B cell (primary cell): Measurements from ENCODE around the gene MEIS3. TPM values are rescaled to one million over a fixed set of nuclear protein-coding genes. Genes with fewer than 3 reads are reported as not detected.

Source experiments
- ATAC-seq: fragments of 200-7000 bp; cut with Tn5 transposase; one replicate; pipeline ENCODE4 v1.10.0; 2021; ENCODE audit warnings: low read depth, mild to moderate bottlenecking, moderate number of reproducible peaks, moderate library complexity
- CTCF ChIA-PET: fragments of 350-600 bp; sonication (Branson Sonifier 250); formaldehyde crosslinking; loops from one replicate; lab custom pipeline; 2021; ENCODE audit warnings: antibody characterized with exemption, inconsistent platforms; lab: Charles Lee
- POLR2A ChIA-PET: fragments of 350-600 bp; sonication (Branson Sonifier 250); formaldehyde crosslinking; loops from one replicate; lab custom pipeline; 2021; ENCODE audit warnings: antibody characterized with exemption; lab: Charles Lee
- DNase-seq: peaks from one replicate; pipeline ENCODE4 v3.0.0; 2013
- H2AFZ ChIP-seq: 2 replicates; pipeline ENCODE4 v1.6.1; 2012; ENCODE audit warnings: mild to moderate bottlenecking, low read depth, low read length; ENCODE audit not compliant: insufficient read depth, poor library complexity, severe bottlenecking
- H3K27ac ChIP-seq, 2 donors: 1 replicate in 1 of 2; 2 replicates in 1 of 2; pipeline ENCODE4 v1.5.1; 2012 to 2013; ENCODE audit warnings: low read length in 2 of 2, mild to moderate bottlenecking in 2 of 2, moderate library complexity in 1 of 2
- H3K27me3 ChIP-seq, 4 experiments: fragments of 200-600 bp in 1 of 4; sonication (generic) in 1 of 4; replicated peaks in 1 of 4; 1 replicate in 2 of 4; 2 replicates in 2 of 4; pipeline versions ENCODE4 v1.6.1 to v1.7.0; 2013 to 2016; ENCODE audit warnings: low read length in 3 of 4, mild to moderate bottlenecking in 2 of 4, mixed read lengths in 1 of 4, moderate library complexity in 1 of 4; ENCODE audit not compliant: insufficient read depth in 4 of 4, control insufficient read depth in 3 of 4; ENCODE audit errors: control extremely low read depth in 1 of 4
- H3K36me3 ChIP-seq, 2 experiments: replicated peaks in 1 of 2; 1 replicate in 1 of 2; 2 replicates in 1 of 2; pipeline versions ENCODE4 v1.6.1 to v1.7.1; 2013; ENCODE audit warnings: low read length in 1 of 2; ENCODE audit not compliant: insufficient read depth in 2 of 2, control insufficient read depth in 1 of 2; ENCODE audit errors: control extremely low read depth in 1 of 2, extremely low read depth in 1 of 2
- H3K4me1 ChIP-seq, 2 donors: fragments of 200-600 bp in 1 of 2; sonication (generic) in 1 of 2; 1 replicate in 1 of 2; 2 replicates in 1 of 2; pipeline versions ENCODE4 v1.5.1 to v1.6.1; 2013 to 2017; ENCODE audit warnings: low read length in 2 of 2; ENCODE audit not compliant: control insufficient read depth in 2 of 2, insufficient read depth in 2 of 2
- H3K4me2 ChIP-seq: replicated peaks from 2 replicates; pipeline ENCODE3; 2012; ENCODE audit warnings: mild to moderate bottlenecking, low read depth, low read length; ENCODE audit not compliant: poor library complexity, severe bottlenecking
- H3K4me3 ChIP-seq, 5 experiments: fragments of 200-600 bp in 1 of 5; sonication (generic) in 1 of 5; 1 replicate in 3 of 5; 2 replicates in 2 of 5; pipeline versions ENCODE4 v1.5.1 to v1.7.0; 2011 to 2016; ENCODE audit warnings: low read length in 4 of 5, mild to moderate bottlenecking in 4 of 5, low read depth in 2 of 5, control low read depth in 1 of 5, moderate library complexity in 1 of 5; ENCODE audit not compliant: insufficient read depth in 1 of 5; ENCODE audit errors: control extremely low read depth in 1 of 5, extremely low read depth in 1 of 5
- H3K79me2 ChIP-seq: fragments of 200-600 bp; sonication (generic); one replicate; pipeline ENCODE4 v1.6.0; 2016; ENCODE audit warnings: low read length; ENCODE audit not compliant: control insufficient read depth, insufficient read depth
- H3K9ac ChIP-seq: fragments of 200-600 bp; sonication (generic); 2 replicates; pipeline ENCODE4 v1.6.1; 2017; ENCODE audit warnings: mild to moderate bottlenecking, low read length, moderate library complexity
- H3K9me3 ChIP-seq, 3 donors: one replicate each; pipeline versions ENCODE4 v1.6.1 to v1.7.1; 2013; ENCODE audit warnings: low read length in 2 of 3; ENCODE audit not compliant: control insufficient read depth in 2 of 3, insufficient read depth in 1 of 3; ENCODE audit errors: control extremely low read depth in 1 of 3
- H4K20me1 ChIP-seq: 2 replicates; pipeline ENCODE4 v1.6.0; 2012; ENCODE audit warnings: mild to moderate bottlenecking, low read length; ENCODE audit not compliant: insufficient read depth, control insufficient read depth, poor library complexity, severe bottlenecking
- H3K27ac Mint-ChIP-seq: one replicate; pipeline ENCODE4 v1.8.0; 2021; ENCODE audit warnings: mixed read lengths
- H3K27me3 Mint-ChIP-seq: one replicate; pipeline ENCODE4 v1.8.0; 2021; ENCODE audit warnings: mixed read lengths
- H3K4me1 Mint-ChIP-seq: one replicate; pipeline ENCODE4 v1.8.0; 2021; ENCODE audit warnings: mixed read lengths
- H3K4me3 Mint-ChIP-seq: one replicate; pipeline ENCODE4 v1.8.0; 2021; ENCODE audit warnings: mixed read lengths
- H3K9me3 Mint-ChIP-seq: one replicate; pipeline ENCODE4 v1.8.0; 2022; ENCODE audit warnings: mixed read lengths; ENCODE audit not compliant: insufficient read depth
- EZH2 ChIP-seq: IDR thresholded peaks from 2 replicates; pipeline ENCODE4 v1.6.1; 2012; ENCODE audit warnings: borderline replicate concordance, low read depth, mild to moderate bottlenecking, moderate library complexity, low read length; ENCODE audit not compliant: insufficient read depth, poor library complexity, severe bottlenecking
- WGBS: methylation state at CpG from one replicate; pipeline ENCODE4 v1.1.5; 2013; ENCODE audit warnings: missing lambda C conversion rate; ENCODE audit not compliant: insufficient coverage; 5-methylcytosine and 5-hydroxymethylcytosine counted together
- intact Hi-C: fragments of 100-400 bp; cut with micrococcal nuclease; formaldehyde crosslinking; loops from one replicate; pipeline ENCODE4 v1.10.0; 2022
- polyA plus RNA-seq: library from polyadenylated mRNA; depleted of rRNA; stranded (reverse); fragments of >200 nt; gene quantifications from 2 replicates; pipeline ENCODE4 v1.2.3, GENCODE V29; 2012
- total RNA-seq, 2 donors: library from RNA; stranded (reverse); fragments of 120-200 nt in 1 of 2; gene quantifications; 1 replicate in 1 of 2; 2 replicates in 1 of 2; pipeline versions ENCODE4 v1.2.3 to v1.2.4, GENCODE V29; 2013 to 2022
- TF ChIP-seq, protein P1 (sequence below): fragments of 200-600 bp; IDR thresholded peaks from one replicate; pipeline ENCODE4 v1.8.0; 2022; ENCODE audit warnings: antibody characterized with exemption, mild to moderate bottlenecking

The MEIS3 gene
- total and polyA plus RNA-seq, 2 donors (not counting 1 experiment from before 2014, with no cell fraction given): not detected

GRCh38 chr19:47461876-47462275, 42.5 kb upstream of the MEIS3 start:
- POLR2A ChIA-PET: no interaction called here
- Histone ChIP-seq H3K4me1 (no peaks in the 10 kb centered on the region), H3K36me3 (no peaks in the 10 kb centered on the region), H4K20me1 (no peaks in the 10 kb centered on the region), H2AFZ (no peak overlapping the region), H3K27ac (no peak overlapping the region), H3K4me3 (no peak overlapping the region), H3K79me2 (no peaks in the 10 kb centered on the region), H3K4me2 (no peak overlapping the region), H3K9ac (no peak overlapping the region), H3K27me3 (peaks cover 0 to 44% (median 17%) of the 10 kb centered on the region in 4 experiments), H3K9me3 (peaks cover 0 to under 1% (median 0%) of the 10 kb centered on the region in 3 donors)
- CTCF ChIA-PET: no interaction called here
- WGBS: no CpG with 5 or more reads among the region's 5 CpGs
- Mint-ChIP-seq H3K27me3 (peaks cover 28% of the 10 kb centered on the region), H3K27ac (no peak overlapping the region), H3K4me3 (no peak overlapping the region), H3K9me3 (no peaks in the 10 kb centered on the region), H3K4me1 (no peaks in the 10 kb centered on the region)
- intact Hi-C loops: no loop called here
- no peak for TF ChIP-seq EZH2
- TF ChIP-seq, protein P1, sequence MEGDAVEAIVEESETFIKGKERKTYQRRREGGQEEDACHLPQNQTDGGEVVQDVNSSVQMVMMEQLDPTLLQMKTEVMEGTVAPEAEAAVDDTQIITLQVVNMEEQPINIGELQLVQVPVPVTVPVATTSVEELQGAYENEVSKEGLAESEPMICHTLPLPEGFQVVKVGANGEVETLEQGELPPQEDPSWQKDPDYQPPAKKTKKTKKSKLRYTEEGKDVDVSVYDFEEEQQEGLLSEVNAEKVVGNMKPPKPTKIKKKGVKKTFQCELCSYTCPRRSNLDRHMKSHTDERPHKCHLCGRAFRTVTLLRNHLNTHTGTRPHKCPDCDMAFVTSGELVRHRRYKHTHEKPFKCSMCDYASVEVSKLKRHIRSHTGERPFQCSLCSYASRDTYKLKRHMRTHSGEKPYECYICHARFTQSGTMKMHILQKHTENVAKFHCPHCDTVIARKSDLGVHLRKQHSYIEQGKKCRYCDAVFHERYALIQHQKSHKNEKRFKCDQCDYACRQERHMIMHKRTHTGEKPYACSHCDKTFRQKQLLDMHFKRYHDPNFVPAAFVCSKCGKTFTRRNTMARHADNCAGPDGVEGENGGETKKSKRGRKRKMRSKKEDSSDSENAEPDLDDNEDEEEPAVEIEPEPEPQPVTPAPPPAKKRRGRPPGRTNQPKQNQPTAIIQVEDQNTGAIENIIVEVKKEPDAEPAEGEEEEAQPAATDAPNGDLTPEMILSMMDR: no peak
- ATAC-seq (no peak), DNase-seq (no peak)

GRCh38 chr19:47459477-47459876, 40.1 kb upstream of the MEIS3 start:
- H3K4me3 ChIP-seq: no peak overlapping the region
- H3K27ac ChIP-seq: no peak overlapping the region
- H4K20me1 ChIP-seq: no peaks in the 10 kb centered on the region
- no peak overlapping the region for H2AFZ ChIP-seq
- H3K27me3 ChIP-seq: peaks cover 0 to 47% (median 25%) of the 10 kb centered on the region in 4 experiments
- no peak overlapping the region for H3K4me3 Mint-ChIP-seq
- H3K79me2 ChIP-seq: no peaks in the 10 kb centered on the region
- H3K36me3 ChIP-seq: no peaks in the 10 kb centered on the region
- H3K9me3 Mint-ChIP-seq: peaks cover 4% of the 10 kb centered on the region
- no peaks in the 10 kb centered on the region for H3K4me1 Mint-ChIP-seq
- CTCF ChIA-PET: interaction anchor here (0.6 kb wide), 1 partner anchor 1063 kb away, joined by 3 read pairs; no protein-coding TSS in a partner anchor
- H3K9me3 ChIP-seq: peaks cover 0 to 11% (median 6%) of the 10 kb centered on the region in 3 donors
- no peak overlapping the region for H3K27ac Mint-ChIP-seq
- H3K27me3 Mint-ChIP-seq: peaks cover 31% of the 10 kb centered on the region
- H3K4me1 ChIP-seq: no peaks in the 10 kb centered on the region
- H3K9ac ChIP-seq: no peak overlapping the region
- ATAC-seq: no peak
- intact Hi-C loops: no loop called here
- WGBS: 97% methylated on average over 7 of the region's 14 CpGs
- no peak overlapping the region for H3K4me2 ChIP-seq
- TF ChIP-seq, protein P1: no peak
- no peak for TF ChIP-seq EZH2
- DNase-seq: no peak
- POLR2A ChIA-PET: no interaction called here
